BLaER1 (cell line): Measurements from ENCODE around the gene MPPED1.

Experiments used
- H3K27ac ChIP-seq: shearing (Covaris generic); formaldehyde crosslinking; 2 replicates; pipeline ENCODE4 v1.8.1; 2022
- H3K27me3 ChIP-seq: shearing (Covaris generic); formaldehyde crosslinking; 2 replicates; pipeline ENCODE4 v1.8.1; 2022
- H3K36me3 ChIP-seq: shearing (Covaris generic); formaldehyde crosslinking; 2 replicates; pipeline ENCODE4 v1.8.1; 2022
- H3K4me1 ChIP-seq: shearing (Covaris generic); formaldehyde crosslinking; 2 replicates; pipeline ENCODE4 v1.8.1; 2022
- H3K4me2 ChIP-seq: shearing (Covaris generic); formaldehyde crosslinking; 2 replicates; pipeline ENCODE4 v1.8.1; 2022
- H3K4me3 ChIP-seq: shearing (Covaris generic); formaldehyde crosslinking; 2 replicates; pipeline ENCODE4 v1.8.1; 2022
- H3K9ac ChIP-seq: shearing (Covaris generic); formaldehyde crosslinking; 2 replicates; pipeline ENCODE4 v1.8.1; 2022
- H3K9me3 ChIP-seq: shearing (Covaris generic); formaldehyde crosslinking; 2 replicates; pipeline ENCODE4 v1.8.1; 2022
- H4K20me1 ChIP-seq: shearing (Covaris generic); formaldehyde crosslinking; 2 replicates; pipeline ENCODE4 v1.8.1; 2022
- Cebpa-rat ChIP-seq: shearing (Covaris generic); IDR thresholded peaks from 2 replicates; pipeline ENCODE4 v1.8.1; 2022

The MPPED1 gene

GRCh38 chr22:43455846-43456245 is 44.0 kb downstream of the MPPED1 start:
- Histone ChIP-seq H4K20me1 (no peaks in the 10 kb centered on the region), H3K27me3 (no peaks in the 10 kb centered on the region), H3K9me3 (no peaks in the 10 kb centered on the region), H3K4me2 (peak overlapping the region; percentile 61), H3K27ac (no peak overlapping the region), H3K4me1 (peaks cover 49% of the 10 kb centered on the region), H3K9ac (no peak overlapping the region), H3K36me3 (no peaks in the 10 kb centered on the region), H3K4me3 (no peak overlapping the region)
- no peak for TF ChIP-seq Cebpa-rat

- TF ChIP-seq Cebpa-rat = no peak
- Histone ChIP-seq H3K4me2 (no peak overlapping the region), H3K9ac (no peak overlapping the region), H3K9me3 (no peaks in the 10 kb centered on the region), H3K4me3 (no peak overlapping the region), H4K20me1 (no peaks in the 10 kb centered on the region), H3K4me1 (peaks cover 42% of the 10 kb centered on the region), H3K27ac (no peak overlapping the region), H3K36me3 (no peaks in the 10 kb centered on the region), H3K27me3 (no peaks in the 10 kb centered on the region)
These were observed 45.2 kb downstream of the MPPED1 start for GRCh38 chr22:43457002-43457401.

GRCh38 chr22:43462701-43463100 is 50.9 kb downstream of the MPPED1 start:
- H3K27ac ChIP-seq = no peak overlapping the region
- TF ChIP-seq Cebpa-rat = no peak
- no peak overlapping the region for H3K4me3 ChIP-seq
- no peak overlapping the region for H3K9ac ChIP-seq
- H4K20me1 ChIP-seq = no peaks in the 10 kb centered on the region
- H3K4me2 ChIP-seq = no peak overlapping the region
- H3K9me3 ChIP-seq = peaks cover 13% of the 10 kb centered on the region
- no peaks in the 10 kb centered on the region for H3K36me3 ChIP-seq
- H3K4me1 ChIP-seq = peaks cover 9% of the 10 kb centered on the region
- H3K27me3 ChIP-seq = no peaks in the 10 kb centered on the region

- H3K4me2 ChIP-seq = no peak overlapping the region
- no peaks in the 10 kb centered on the region for H4K20me1 ChIP-seq
- no peaks in the 10 kb centered on the region for H3K4me1 ChIP-seq
- H3K9me3 ChIP-seq = peaks cover 13% of the 10 kb centered on the region
- H3K4me3 ChIP-seq = no peak overlapping the region
- H3K36me3 ChIP-seq = no peaks in the 10 kb centered on the region
- H3K9ac ChIP-seq = no peak overlapping the region
- TF ChIP-seq Cebpa-rat = no peak
- no peak overlapping the region for H3K27ac ChIP-seq
- no peaks in the 10 kb centered on the region for H3K27me3 ChIP-seq
These were observed 53.0 kb downstream of the MPPED1 start for GRCh38 chr22:43464809-43465208.

- Histone ChIP-seq H4K20me1 (no peaks in the 10 kb centered on the region), H3K27ac (no peak overlapping the region), H3K9ac (no peak overlapping the region), H3K27me3 (no peaks in the 10 kb centered on the region), H3K4me3 (no peak overlapping the region), H3K36me3 (no peaks in the 10 kb centered on the region), H3K9me3 (peaks cover 13% of the 10 kb centered on the region), H3K4me1 (no peaks in the 10 kb centered on the region), H3K4me2 (no peak overlapping the region)
- no peak for TF ChIP-seq Cebpa-rat
These were observed 53.6 kb downstream of the MPPED1 start for GRCh38 chr22:43465291-43466015.

- H3K4me2 ChIP-seq = no peak overlapping the region
- no peak for TF ChIP-seq Cebpa-rat
- no peaks in the 10 kb centered on the region for H3K27me3 ChIP-seq
- H3K9me3 ChIP-seq = peaks cover 13% of the 10 kb centered on the region
- H3K4me1 ChIP-seq = 0 out of 2 replicates have a peak, but pooled peaks cover 4% of the 10 kb centered on the region
- no peak overlapping the region for H3K4me3 ChIP-seq
- no peak overlapping the region for H3K9ac ChIP-seq
- H4K20me1 ChIP-seq = no peaks in the 10 kb centered on the region
- no peak overlapping the region for H3K27ac ChIP-seq
- no peaks in the 10 kb centered on the region for H3K36me3 ChIP-seq
These were observed 54.9 kb downstream of the MPPED1 start for GRCh38 chr22:43466710-43467109.

GRCh38 chr22:43467216-43467940 is 55.6 kb downstream of the MPPED1 start:
- Histone ChIP-seq H3K27ac (no peak overlapping the region), H4K20me1 (no peaks in the 10 kb centered on the region), H3K4me3 (no peak overlapping the region), H3K9me3 (peaks cover 11% of the 10 kb centered on the region), H3K9ac (no peak overlapping the region), H3K27me3 (no peaks in the 10 kb centered on the region), H3K36me3 (no peaks in the 10 kb centered on the region), H3K4me1 (0 out of 2 replicates have a peak, but pooled peaks cover 4% of the 10 kb centered on the region), H3K4me2 (no peak overlapping the region)
- no peak for TF ChIP-seq Cebpa-rat

GRCh38 chr22:43470253-43470652 is 58.4 kb downstream of the MPPED1 start:
- Histone ChIP-seq H3K27me3 (no peaks in the 10 kb centered on the region), H3K9ac (no peak overlapping the region)
- TF ChIP-seq Cebpa-rat = no peak

GRCh38 chr22:43470941-43471585 is 59.2 kb downstream of the MPPED1 start:
- Histone ChIP-seq H3K27ac (no peak overlapping the region), H3K4me3 (no peak overlapping the region), H3K4me1 (0 out of 2 replicates have a peak, but pooled peaks cover 4% of the 10 kb centered on the region), H3K27me3 (no peaks in the 10 kb centered on the region), H3K9ac (no peak overlapping the region), H3K36me3 (no peaks in the 10 kb centered on the region), H3K4me2 (no peak overlapping the region), H4K20me1 (no peaks in the 10 kb centered on the region), H3K9me3 (no peaks in the 10 kb centered on the region)
- no peak for TF ChIP-seq Cebpa-rat

More at GRCh38 chr22:43470253-43470652, 58.4 kb downstream of the MPPED1 start:
- Histone ChIP-seq H3K36me3 (no peaks in the 10 kb centered on the region), H3K9me3 (no peaks in the 10 kb centered on the region), H3K4me3 (no peak overlapping the region), H3K4me2 (no peak overlapping the region), H3K4me1 (0 out of 2 replicates have a peak, but pooled peaks cover 4% of the 10 kb centered on the region), H3K27ac (no peak overlapping the region), H4K20me1 (no peaks in the 10 kb centered on the region)
